ENCODE data around the gene SENP2.

The SENP2 gene

GRCh38 chr3:185680231-185680630 lies 94.1 kb downstream of the SENP2 start:
- DNase-seq (ENCODE audit: low read depth, low spot score): no peak
